KOPT-K1 (cell line): Measurements from ENCODE around the gene ZNF460.
"Not testable (repeated sequence)": the region's sequence is repeated elsewhere in the genome, so short reads cannot be mapped to it uniquely, and the experiment has no call there.

Source experiments
- H3K27ac ChIP-seq: fragments of 200-600 bp; sonication (generic); 2 replicates; pipeline ENCODE4 v1.5.1; 2016; ENCODE audit warnings: antibody characterized with exemption, mild to moderate bottlenecking, low read depth, low read length; ENCODE audit not compliant: poor library complexity, severe bottlenecking
- H3K36me3 ChIP-seq: fragments of 200-600 bp; sonication (generic); 2 replicates; pipeline ENCODE4 v1.5.1; 2017; ENCODE audit warnings: antibody characterized with exemption, mild to moderate bottlenecking, low read length, moderate library complexity; ENCODE audit not compliant: insufficient read depth
- H3K9me3 ChIP-seq: fragments of 200-600 bp; sonication (generic); 2 replicates; pipeline ENCODE4 v1.5.1; 2017; ENCODE audit warnings: antibody characterized with exemption, low read length, mild to moderate bottlenecking; ENCODE audit not compliant: insufficient read depth, poor library complexity, severe bottlenecking

ZNF460 gene

DNA sequence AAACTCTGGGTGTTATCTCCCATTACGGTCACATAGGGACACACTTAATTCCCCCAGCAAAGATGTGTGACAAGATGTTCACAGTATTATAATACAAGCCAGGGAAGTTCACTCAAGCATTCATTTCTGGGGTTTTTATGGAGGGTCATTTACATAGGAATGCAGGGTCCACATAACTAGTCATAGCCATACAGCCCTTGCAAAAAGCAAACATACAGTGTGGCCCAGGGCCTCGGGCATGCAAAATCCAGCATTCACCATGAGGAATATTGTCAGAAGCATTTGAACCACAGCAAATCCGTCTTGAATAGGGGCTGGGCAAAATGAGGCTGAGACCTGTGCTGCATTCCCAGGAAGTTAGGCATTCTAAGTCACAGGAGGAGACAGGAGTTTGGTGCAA lies 13.0 kb upstream of the ZNF460 start:
- no peak overlapping the region for H3K27ac ChIP-seq
- peaks cover 14% of the 10 kb centered on the region; the same call in 1 of the 2 replicates for H3K36me3 ChIP-seq
- no peaks in the 10 kb centered on the region for H3K9me3 ChIP-seq

DNA sequence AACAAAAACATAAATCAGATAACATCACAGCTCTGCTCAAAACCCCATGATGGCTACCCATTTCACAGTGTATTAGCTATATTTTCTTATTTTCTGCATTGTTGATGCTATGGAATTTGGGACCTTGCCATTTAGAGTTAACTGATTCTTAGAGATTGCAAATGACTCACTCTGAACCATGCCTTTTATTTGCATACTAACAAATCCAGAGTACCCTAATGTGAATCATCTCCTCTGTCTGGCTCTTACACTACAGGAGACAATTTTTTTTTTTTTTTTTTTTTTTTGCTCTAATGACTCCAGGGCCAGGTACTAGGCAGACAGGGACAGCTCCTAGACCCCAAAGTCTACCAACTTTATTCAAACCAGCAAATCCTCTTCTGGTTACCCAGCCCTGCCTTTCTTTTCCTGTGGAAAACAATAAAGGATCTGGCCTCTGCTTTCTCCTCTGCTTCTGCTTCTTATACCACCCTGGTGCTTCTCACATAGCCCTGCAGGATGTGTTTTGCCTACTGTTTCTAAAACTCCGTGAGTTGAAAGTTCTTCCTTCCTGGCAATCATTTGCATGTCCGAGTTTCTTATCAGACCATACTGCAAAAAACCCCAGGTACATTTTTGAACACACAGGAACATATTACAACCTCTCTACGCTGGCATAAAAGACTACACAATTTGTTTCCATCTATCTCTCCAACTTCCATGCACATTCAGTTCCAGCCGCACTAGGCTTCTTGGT lies 10.6 kb upstream of the ZNF460 start:
- Histone ChIP-seq H3K36me3 (peaks cover 20% of the 10 kb centered on the region; the same call in 1 of the 2 replicates), H3K27ac (no peak overlapping the region), H3K9me3 (no peaks in the 10 kb centered on the region)

GRCh38 chr19:57271280-57271679 lies 9.0 kb upstream of the ZNF460 start:
- Histone ChIP-seq H3K27ac (no peak overlapping the region), H3K9me3 (no peaks in the 10 kb centered on the region), H3K36me3 (peaks cover 27% of the 10 kb centered on the region; the same call in 1 of the 2 replicates)

GRCh38 chr19:57273014-57273413 lies 7.3 kb upstream of the ZNF460 start:
- peaks cover 26% of the 10 kb centered on the region; the same call in 1 of the 2 replicates for H3K36me3 ChIP-seq
- H3K9me3 ChIP-seq = no peaks in the 10 kb centered on the region
- no peak overlapping the region for H3K27ac ChIP-seq

GRCh38 chr19:57276430-57276829 lies 3.9 kb upstream of the ZNF460 start:
- peaks cover 12% of the 10 kb centered on the region; the same call in 1 of the 2 replicates for H3K36me3 ChIP-seq
- H3K9me3 ChIP-seq = no peaks in the 10 kb centered on the region
- no peak overlapping the region for H3K27ac ChIP-seq

DNA sequence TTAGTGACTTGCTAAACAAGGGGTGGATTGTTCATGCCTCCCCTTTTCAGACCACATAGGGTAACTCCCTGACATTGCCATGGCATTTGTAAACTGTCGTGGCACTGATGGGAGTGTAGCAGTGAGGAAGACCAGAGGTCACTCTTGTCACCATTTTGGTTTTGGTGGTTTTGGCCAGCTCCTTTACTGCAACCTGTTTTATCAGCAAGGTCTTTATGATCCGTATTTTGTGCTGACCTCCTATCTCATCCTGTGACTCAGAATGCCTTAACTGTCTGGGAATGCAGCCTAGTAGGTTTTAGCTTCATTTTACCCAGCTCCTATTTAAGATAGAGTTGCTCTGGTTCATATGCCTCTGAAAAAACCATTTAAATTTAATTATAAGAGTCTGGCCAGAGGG lies 1.8 kb upstream of the ZNF460 start:
- H3K9me3 ChIP-seq, H3K27ac ChIP-seq: not testable (repeated sequence)
- H3K36me3 ChIP-seq = peaks cover 31% of the 10 kb centered on the region

GRCh38 chr19:57279418-57280164 lies 694 bp upstream of the ZNF460 start:
- Histone ChIP-seq H3K36me3 (peaks cover 38% of the 10 kb centered on the region), H3K9me3 (no peaks in the 10 kb centered on the region), H3K27ac (peak overlapping the region; percentile 86)

GRCh38 chr19:57280962-57281400 lies 696 bp downstream of the ZNF460 start:
- H3K9me3 ChIP-seq = no peaks in the 10 kb centered on the region
- H3K27ac ChIP-seq = peak overlapping the region; percentile 86
- H3K36me3 ChIP-seq = peaks cover 44% of the 10 kb centered on the region

DNA sequence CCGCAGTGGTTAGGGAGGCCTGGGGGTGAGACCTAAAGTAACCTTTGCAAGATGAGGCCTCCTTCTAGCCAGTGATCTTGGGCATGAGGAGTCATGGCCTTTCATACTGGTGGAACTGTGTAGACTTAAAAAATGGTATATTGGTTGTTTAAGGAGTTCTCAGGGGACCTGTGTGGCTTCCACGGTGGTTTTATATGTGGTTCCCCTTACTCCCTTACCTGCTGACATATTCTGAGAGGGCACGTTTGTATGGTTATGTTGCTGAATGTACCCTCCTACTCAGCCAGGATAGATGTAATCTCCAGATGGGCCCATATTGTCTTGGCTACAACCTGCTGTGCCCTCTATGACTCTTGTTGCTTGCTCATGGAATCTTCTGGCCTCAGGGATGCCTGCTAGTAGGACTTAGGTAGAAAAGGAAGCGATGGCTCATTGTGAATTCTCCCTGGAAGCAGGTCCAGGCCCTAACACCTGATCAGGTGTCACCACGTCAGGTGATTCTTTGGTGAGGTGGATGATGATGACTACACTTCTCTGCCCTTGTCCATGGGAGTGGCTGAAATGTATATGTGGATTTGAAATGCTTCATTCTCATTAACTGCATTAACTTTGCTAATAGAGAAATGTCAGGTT lies 1.8 kb downstream of the ZNF460 start:
- H3K27ac ChIP-seq = no peak overlapping the region
- peaks cover 55% of the 10 kb centered on the region for H3K36me3 ChIP-seq

DNA sequence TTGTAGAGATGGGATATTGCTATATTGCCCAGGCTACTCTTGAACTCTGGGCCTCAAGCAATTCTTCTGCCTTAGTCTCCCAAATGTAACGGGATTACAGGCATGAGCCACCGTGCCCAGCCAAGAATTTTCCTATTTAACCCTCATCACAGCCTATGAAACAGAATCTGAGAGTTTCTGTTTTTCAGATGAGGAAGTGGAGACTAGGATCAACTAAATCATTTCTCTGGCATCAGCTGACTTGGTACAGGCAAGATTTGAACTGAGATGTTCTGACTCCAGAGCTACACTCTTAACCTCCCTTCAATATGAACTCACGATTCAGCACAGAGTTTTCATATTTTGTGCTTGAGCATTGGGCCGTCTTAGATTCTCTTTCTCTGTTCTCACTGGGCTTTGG lies 8.1 kb downstream of the ZNF460 start:
- peaks cover under 1% of the 10 kb centered on the region for H3K9me3 ChIP-seq
- peaks cover 100% of the 10 kb centered on the region for H3K36me3 ChIP-seq
- H3K27ac ChIP-seq = no peak overlapping the region

More for the DNA sequence above, 1.8 kb downstream of the ZNF460 start:
- no peaks in the 10 kb centered on the region for H3K9me3 ChIP-seq

DNA sequence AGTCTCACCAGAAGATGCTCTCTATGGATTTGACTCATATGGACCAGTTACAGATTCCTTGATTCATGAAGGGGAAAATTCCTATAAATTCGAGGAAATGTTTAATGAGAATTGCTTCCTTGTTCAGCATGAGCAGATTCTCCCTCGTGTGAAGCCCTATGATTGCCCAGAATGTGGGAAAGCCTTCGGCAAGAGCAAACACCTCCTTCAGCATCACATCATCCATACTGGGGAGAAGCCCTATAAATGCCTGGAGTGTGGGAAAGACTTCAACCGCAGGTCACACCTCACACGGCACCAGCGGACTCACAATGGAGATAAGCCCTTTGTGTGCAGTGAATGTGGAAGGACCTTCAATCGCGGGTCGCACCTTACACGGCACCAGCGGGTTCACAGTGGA lies 10.7 kb downstream of the ZNF460 start:
- Histone ChIP-seq H3K9me3 (peaks cover 9% of the 10 kb centered on the region), H3K27ac (no peak overlapping the region), H3K36me3 (peaks cover 100% of the 10 kb centered on the region)

- Histone ChIP-seq H3K9me3 (peaks cover 9% of the 10 kb centered on the region), H3K27ac (no peak overlapping the region), H3K36me3 (peaks cover 100% of the 10 kb centered on the region)
These were observed 12.3 kb downstream of the ZNF460 start for GRCh38 chr19:57292547-57292946.

DNA sequence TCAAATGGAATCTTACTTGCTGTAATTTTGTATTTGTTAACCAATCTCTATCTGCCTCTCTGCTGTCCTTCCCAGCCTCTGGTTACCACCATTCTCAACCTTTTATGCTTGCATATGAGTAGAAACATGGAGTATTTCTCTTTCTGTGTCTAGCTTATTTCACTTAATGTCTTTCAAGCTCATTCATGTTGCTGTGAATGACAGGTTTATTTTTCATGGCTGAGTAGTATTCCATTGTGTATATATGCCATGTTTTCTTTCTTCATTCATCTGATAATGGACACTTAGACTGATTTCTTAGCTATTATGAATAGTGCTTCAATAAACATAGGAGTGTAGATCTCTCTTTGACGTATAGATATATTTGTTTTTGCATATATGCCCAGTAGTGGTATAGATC lies 13.4 kb downstream of the ZNF460 start:
- Histone ChIP-seq H3K36me3 (peaks cover 100% of the 10 kb centered on the region), H3K27ac (no peak overlapping the region), H3K9me3 (peaks cover 9% of the 10 kb centered on the region)

DNA sequence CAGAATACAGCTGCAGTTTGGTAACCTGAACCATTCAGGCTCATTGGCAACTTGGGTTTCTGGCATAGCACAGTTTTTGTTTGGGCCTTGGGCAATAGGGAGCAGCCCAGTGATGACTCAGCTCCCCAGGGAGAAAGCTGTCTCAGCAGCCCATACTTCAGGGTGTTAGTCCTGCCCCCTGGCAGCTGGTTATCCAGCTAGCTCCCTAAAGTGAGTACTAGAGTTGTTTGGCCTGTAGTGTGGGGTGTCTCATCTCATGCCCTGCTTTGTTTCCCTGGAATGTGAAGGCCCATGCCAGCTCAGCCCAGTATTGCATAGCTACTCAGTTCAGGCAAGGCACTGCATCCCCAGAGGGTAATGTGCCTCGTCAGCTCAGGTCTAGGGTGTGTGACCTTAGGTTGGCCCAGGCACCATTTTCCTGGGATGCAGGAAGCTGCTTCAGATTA lies 21.8 kb downstream of the ZNF460 start:
- Histone ChIP-seq H3K36me3 (peaks cover 80% of the 10 kb centered on the region), H3K9me3 (no peaks in the 10 kb centered on the region), H3K27ac (no peak overlapping the region)

DNA sequence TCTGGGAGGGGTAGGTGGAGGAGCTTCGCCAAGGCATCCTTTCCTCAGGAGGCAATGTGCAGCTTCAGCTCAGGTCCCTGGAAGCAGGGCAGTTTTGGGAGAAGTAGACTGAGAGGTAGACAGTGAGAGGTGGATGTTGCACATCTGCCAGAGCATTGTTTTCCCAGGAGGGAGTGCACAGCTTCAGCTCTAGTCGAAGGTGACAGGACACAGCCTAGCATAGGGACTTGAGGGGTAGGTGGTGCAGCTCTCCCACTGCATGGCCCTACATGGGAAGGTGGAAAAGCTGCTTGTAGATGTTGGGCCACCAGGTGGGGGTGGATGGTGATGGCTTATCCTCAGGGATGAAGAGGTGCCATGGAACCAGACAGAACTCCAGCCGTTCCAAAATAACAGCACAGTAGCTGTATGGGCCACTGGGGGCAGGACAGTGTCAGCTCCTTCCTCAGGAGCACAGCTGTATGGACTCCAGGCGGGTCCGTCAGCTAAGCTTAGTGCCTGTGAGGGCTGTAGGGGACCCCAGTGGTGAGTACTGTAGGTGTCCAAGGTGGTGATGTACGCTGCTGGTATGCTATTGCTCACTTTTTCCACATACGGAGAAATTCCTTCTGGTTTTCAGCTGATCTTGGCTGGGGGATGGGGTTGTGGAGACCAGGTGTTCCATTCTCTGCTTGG lies 22.6 kb downstream of the ZNF460 start:
- H3K36me3 ChIP-seq = peaks cover 72% of the 10 kb centered on the region
- H3K27ac ChIP-seq = no peak overlapping the region
- no peaks in the 10 kb centered on the region for H3K9me3 ChIP-seq
